K562 (cell line): ENCODE results near the gene FRMPD4.

Source experiments
- CBX3 ChIP-seq, 2 experiments: IDR thresholded peaks; 1 replicate in 1 of 2; 2 replicates in 1 of 2; pipeline ENCODE4 v1.6.1; 2012; ENCODE audit warnings: inconsistent platforms in 2 of 2, low read length in 2 of 2, borderline replicate concordance in 1 of 2, control low read depth in 1 of 2
- COPS2 ChIP-seq: fragments of 450-650 bp; conservative IDR thresholded peaks from 2 replicates; pipeline ENCODE4 v1.6.1; 2016; ENCODE audit warnings: mild to moderate bottlenecking, moderate library complexity
- CTCF ChIP-seq, 3 experiments: IDR thresholded peaks in 2 of 3; conservative IDR thresholded peaks in 1 of 3; 2 replicates each; pipeline ENCODE4 v1.5.1; 2011 to 2012; ENCODE audit warnings: low read length in 3 of 3, mild to moderate bottlenecking in 3 of 3, control low read depth in 2 of 3, improper control_type of control experiment in 1 of 3, inconsistent platforms in 1 of 3, low read depth in 1 of 3, mixed read lengths in 1 of 3, moderate library complexity in 1 of 3; ENCODE audit not compliant: insufficient read depth in 2 of 3
- FOXJ3 ChIP-seq: sonication (generic); formaldehyde crosslinking; IDR thresholded peaks from 2 replicates; pipeline ENCODE4 v1.4.0; 2020; ENCODE audit warnings: mild to moderate bottlenecking, missing genetic modification reagents
- HDAC2 ChIP-seq: fragments of 450-650 bp; IDR thresholded peaks from 2 replicates; pipeline ENCODE4 v1.6.1; 2016; ENCODE audit warnings: mild to moderate bottlenecking
- LCOR ChIP-seq: sonication (generic); formaldehyde crosslinking; IDR thresholded peaks from 2 replicates; pipeline ENCODE4 v1.8.0; 2022; ENCODE audit warnings: mild to moderate bottlenecking, missing genetic modification reagents
- MAFK ChIP-seq: IDR thresholded peaks from 2 replicates; pipeline ENCODE4 v1.6.1; 2011; ENCODE audit warnings: low read length, improper control_type of control experiment
- NFYB ChIP-seq: IDR thresholded peaks from 2 replicates; pipeline ENCODE4 v1.6.1; 2011; ENCODE audit warnings: mild to moderate bottlenecking, moderate library complexity; ENCODE audit not compliant: insufficient read length; ENCODE audit errors: extremely low read depth
- NRF1 ChIP-seq, 2 experiments: fragments of 450-650 bp; IDR thresholded peaks in 1 of 2; conservative IDR thresholded peaks in 1 of 2; 2 replicates each; pipeline ENCODE4 v1.6.1; 2014; ENCODE audit warnings: mild to moderate bottlenecking in 2 of 2
- SRF ChIP-seq, 2 experiments: fragments of 250-450, 450-650 bp in 1 of 2; sonication (Bioruptor Pico) in 1 of 2; sonication (generic) in 1 of 2; formaldehyde crosslinking; IDR thresholded peaks; 2 replicates each; pipeline versions ENCODE4 v1.5.0 to v1.5.1; 2020 to 2022; ENCODE audit warnings: mild to moderate bottlenecking in 1 of 2, missing genetic modification reagents in 1 of 2
- TCF7L2 ChIP-seq: fragments of 150-350 bp; IDR thresholded peaks from 2 replicates; pipeline ENCODE4 v1.6.1; 2016; ENCODE audit warnings: low read depth, mild to moderate bottlenecking, low read length, moderate library complexity
- TEAD2 ChIP-seq: fragments of 450-650 bp; IDR thresholded peaks from 2 replicates; pipeline ENCODE4 v1.6.1; 2016; ENCODE audit warnings: missing genetic modification characterization, control low read depth, missing compliant biosample characterization

DNA sequence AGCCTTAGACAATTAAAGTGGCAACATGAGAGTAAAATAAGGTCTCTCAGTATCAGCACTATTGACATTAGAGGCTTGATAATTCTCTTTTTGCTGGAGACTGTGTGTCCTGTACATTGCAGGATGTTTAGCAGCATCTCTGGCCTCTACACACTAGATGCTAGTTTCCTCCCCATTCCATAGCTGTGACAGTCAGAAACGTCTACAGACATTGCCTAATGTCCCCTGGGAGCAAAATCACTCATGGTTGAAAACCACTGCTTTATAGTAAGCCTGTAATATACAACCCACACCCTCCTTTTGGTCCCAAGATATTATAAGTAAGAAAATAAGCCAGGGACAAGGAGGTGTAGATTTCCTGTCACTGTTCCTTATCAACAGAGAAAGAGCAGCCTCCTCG is 166.0 kb downstream of the FRMPD4 start:
- TF ChIP-seq SRF (CRISPR knock-in tag; IDR thresholded peaks at IDR 0.05) (no peak), NFYB (no peak), HDAC2 (no peak), LCOR (CRISPR knock-in tag) (no peak), FOXJ3 (CRISPR knock-in tag) (no peak), CBX3 (IDR thresholded peaks at IDR 0.05; ENCODE audit: borderline replicate concordance in 1 of 2, low read length in 2 of 2) (no peak), NRF1 (conservative IDR thresholded peaks at IDR 0.05 in 1 of 2, IDR thresholded peaks at IDR 0.05 in 1 of 2) (no peak), TEAD2 (tag) (no peak), COPS2 (no peak), CTCF (IDR thresholded peaks at IDR 0.05 in 2 of 3, conservative IDR thresholded peaks at IDR 0.05 in 1 of 3; ENCODE audit: insufficient read depth in 2 of 3, low read depth in 1 of 3, low read length in 3 of 3) (no peak), TCF7L2 (no peak), MAFK (no peak)
